OCI-LY7 (cell line): ENCODE results near the gene RABL3.

Experiments
- EZH2phosphoT487 ChIP-seq: fragments of 200-600 bp; sonication (generic); IDR thresholded peaks from 2 replicates; pipeline ENCODE4 v1.6.1; 2018; ENCODE audit warnings: low read depth, borderline replicate concordance, mild to moderate bottlenecking, mixed run types, antibody characterized with exemption, low read length, moderate library complexity, mixed read lengths
- TF ChIP-seq, protein P1 (sequence below): fragments of 200-600 bp; sonication (generic); conservative IDR thresholded peaks from 2 replicates; pipeline ENCODE4 v1.5.1; 2014; ENCODE audit warnings: mild to moderate bottlenecking, antibody characterized with exemption, low read length, moderate library complexity, mixed read lengths

DNA sequence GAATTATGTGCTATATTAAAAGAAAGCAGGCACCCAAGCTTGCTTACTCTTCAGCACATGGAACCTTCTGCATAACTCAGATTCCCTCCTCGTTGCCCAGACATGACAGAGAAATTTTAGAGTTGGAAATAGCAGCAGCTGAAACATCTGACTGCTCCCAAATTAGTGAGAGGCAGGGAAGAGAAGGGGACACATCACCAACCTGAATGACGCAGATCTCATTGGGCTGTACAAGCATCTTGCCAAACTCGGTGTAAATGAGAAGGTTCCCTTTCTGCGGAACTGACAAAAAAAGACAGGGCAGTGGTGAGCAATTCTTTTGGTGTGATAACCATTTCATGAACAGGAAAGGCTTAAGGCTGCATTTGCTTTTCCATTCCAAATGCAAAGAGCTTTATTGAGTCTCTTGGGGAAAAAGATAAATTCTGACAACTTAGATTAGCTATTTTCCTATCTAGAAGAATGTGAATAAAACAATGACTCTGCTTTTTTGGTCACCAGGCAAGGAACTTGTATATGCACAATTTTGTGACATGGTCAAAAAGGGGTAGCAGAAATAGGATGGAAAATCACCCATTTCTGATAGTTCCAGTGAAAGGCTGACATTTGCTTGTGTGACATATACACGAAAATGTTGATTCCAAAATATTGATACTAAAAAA, 95.4 kb downstream of the RABL3 start:
- TF ChIP-seq, protein P1, sequence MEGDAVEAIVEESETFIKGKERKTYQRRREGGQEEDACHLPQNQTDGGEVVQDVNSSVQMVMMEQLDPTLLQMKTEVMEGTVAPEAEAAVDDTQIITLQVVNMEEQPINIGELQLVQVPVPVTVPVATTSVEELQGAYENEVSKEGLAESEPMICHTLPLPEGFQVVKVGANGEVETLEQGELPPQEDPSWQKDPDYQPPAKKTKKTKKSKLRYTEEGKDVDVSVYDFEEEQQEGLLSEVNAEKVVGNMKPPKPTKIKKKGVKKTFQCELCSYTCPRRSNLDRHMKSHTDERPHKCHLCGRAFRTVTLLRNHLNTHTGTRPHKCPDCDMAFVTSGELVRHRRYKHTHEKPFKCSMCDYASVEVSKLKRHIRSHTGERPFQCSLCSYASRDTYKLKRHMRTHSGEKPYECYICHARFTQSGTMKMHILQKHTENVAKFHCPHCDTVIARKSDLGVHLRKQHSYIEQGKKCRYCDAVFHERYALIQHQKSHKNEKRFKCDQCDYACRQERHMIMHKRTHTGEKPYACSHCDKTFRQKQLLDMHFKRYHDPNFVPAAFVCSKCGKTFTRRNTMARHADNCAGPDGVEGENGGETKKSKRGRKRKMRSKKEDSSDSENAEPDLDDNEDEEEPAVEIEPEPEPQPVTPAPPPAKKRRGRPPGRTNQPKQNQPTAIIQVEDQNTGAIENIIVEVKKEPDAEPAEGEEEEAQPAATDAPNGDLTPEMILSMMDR, result no peak
- TF ChIP-seq EZH2phosphoT487, result no peak
